H9 (cell line): ENCODE results near the gene CYBC1. TPM values are rescaled to one million over a fixed set of nuclear protein-coding genes. Genes with fewer than 3 reads are reported as not detected.

Experiments used
- DNase-seq: peaks from one replicate; pipeline ENCODE4 v3.0.0-alpha.2; 2017
- H2AFZ ChIP-seq: one replicate; pipeline ENCODE4 v1.6.1; 2013; ENCODE audit warnings: mild to moderate bottlenecking, low read length, control low read depth, moderate library complexity
- H2AK5ac ChIP-seq: 2 replicates; pipeline ENCODE4 v1.6.1; 2013; ENCODE audit warnings: low read length, control low read depth, mixed read lengths; ENCODE audit not compliant: insufficient read length
- H2BK120ac ChIP-seq: one replicate; pipeline ENCODE4 v1.6.1; 2013; ENCODE audit warnings: low read depth, mild to moderate bottlenecking, low read length, control low read depth, inconsistent platforms; ENCODE audit not compliant: poor library complexity, severe bottlenecking
- H2BK12ac ChIP-seq: 2 replicates; pipeline ENCODE4 v1.6.1; 2013; ENCODE audit warnings: low read length, control low read depth, mixed read lengths, low read depth; ENCODE audit not compliant: insufficient read length
- H2BK15ac ChIP-seq: 2 replicates; pipeline ENCODE4 v1.6.1; 2013; ENCODE audit warnings: low read depth, low read length, control low read depth
- H2BK20ac ChIP-seq: one replicate; pipeline ENCODE4 v1.6.1; 2013; ENCODE audit warnings: low read depth, mild to moderate bottlenecking, low read length, control low read depth, inconsistent platforms; ENCODE audit not compliant: poor library complexity, severe bottlenecking
- H2BK5ac ChIP-seq: 2 replicates; pipeline ENCODE4 v1.6.1; 2013; ENCODE audit warnings: low read length, control low read depth, mixed read lengths; ENCODE audit not compliant: insufficient read length
- H3K14ac ChIP-seq: 2 replicates; pipeline ENCODE4 v1.6.1; 2013; ENCODE audit warnings: low read length, control low read depth; ENCODE audit not compliant: insufficient read depth
- H3K18ac ChIP-seq: 2 replicates; pipeline ENCODE4 v1.6.1; 2013; ENCODE audit warnings: low read depth, mild to moderate bottlenecking, mixed read lengths, low read length, control low read depth; ENCODE audit not compliant: insufficient read length
- H3K23ac ChIP-seq: 2 replicates; pipeline ENCODE4 v1.6.1; 2013; ENCODE audit warnings: low read length, control low read depth, mixed read lengths, low read depth; ENCODE audit not compliant: insufficient read length
- H3K23me2 ChIP-seq: 2 replicates; pipeline ENCODE4 v1.6.1; 2013; ENCODE audit warnings: low read depth, mild to moderate bottlenecking, mixed read lengths, low read length, control low read depth; ENCODE audit not compliant: insufficient read length, poor library complexity, severe bottlenecking
- H3K27ac ChIP-seq: 2 replicates; pipeline ENCODE4 v1.5.1; 2013; ENCODE audit warnings: low read length, control low read depth, mixed read lengths, low read depth; ENCODE audit not compliant: insufficient read length
- H3K27me3 ChIP-seq: 2 replicates; pipeline ENCODE4 v1.6.1; 2013; ENCODE audit warnings: low read length, control low read depth, inconsistent platforms; ENCODE audit not compliant: insufficient read depth
- H3K4ac ChIP-seq: 2 replicates; pipeline ENCODE4 v1.6.1; 2013; ENCODE audit warnings: low read depth, mild to moderate bottlenecking, control low read depth, inconsistent platforms, low read length, moderate library complexity
- H3K4me1 ChIP-seq: 2 replicates; pipeline ENCODE4 v1.6.1; 2013; ENCODE audit warnings: low read length, control low read depth, inconsistent platforms; ENCODE audit not compliant: insufficient read depth
- H3K4me2 ChIP-seq: 2 replicates; pipeline ENCODE4 v1.6.1; 2013; ENCODE audit warnings: low read length, control low read depth, mixed read lengths; ENCODE audit not compliant: insufficient read length, insufficient read depth
- H3K56ac ChIP-seq: 2 replicates; pipeline ENCODE4 v1.6.1; 2013; ENCODE audit warnings: low read depth, mild to moderate bottlenecking, mixed read lengths, low read length, control low read depth; ENCODE audit not compliant: insufficient read length
- H3K79me1 ChIP-seq: 2 replicates; pipeline ENCODE4 v1.6.1; 2013; ENCODE audit warnings: low read depth, mild to moderate bottlenecking, moderate library complexity, low read length, control low read depth, inconsistent platforms; ENCODE audit not compliant: insufficient read depth, poor library complexity, severe bottlenecking
- H3K79me2 ChIP-seq: 2 replicates; pipeline ENCODE4 v1.6.1; 2013; ENCODE audit warnings: low read length, control low read depth, inconsistent platforms; ENCODE audit not compliant: insufficient read depth
- H3K9ac ChIP-seq: 2 replicates; pipeline ENCODE4 v1.6.1; 2013; ENCODE audit warnings: low read length, control low read depth, mixed read lengths; ENCODE audit not compliant: insufficient read length; ENCODE audit errors: extremely low read depth
- H3K9me3 ChIP-seq: one replicate; pipeline ENCODE4 v1.6.1; 2013; ENCODE audit warnings: low read depth, low read length, inconsistent platforms; ENCODE audit not compliant: control insufficient read depth
- H3T11ph ChIP-seq: one replicate; pipeline ENCODE4 v1.6.1; 2013; ENCODE audit warnings: mild to moderate bottlenecking, low read length, control low read depth, inconsistent platforms
- H4K20me1 ChIP-seq: one replicate; pipeline ENCODE4 v1.6.1; 2013; ENCODE audit not compliant: control insufficient read depth, insufficient read length, insufficient read depth
- H4K5ac ChIP-seq: 2 replicates; pipeline ENCODE4 v1.6.1; 2013; ENCODE audit warnings: low read depth, mild to moderate bottlenecking, mixed read lengths, low read length, control low read depth; ENCODE audit not compliant: insufficient read length
- H4K8ac ChIP-seq: replicated peaks from 2 replicates; pipeline ENCODE4 v1.6.1; 2013; ENCODE audit warnings: low read length, control low read depth, mixed read lengths, low read depth; ENCODE audit not compliant: insufficient read length
- H4K91ac ChIP-seq: 2 replicates; pipeline ENCODE4 v1.6.1; 2013; ENCODE audit warnings: low read depth, mild to moderate bottlenecking, moderate library complexity, mixed read lengths, low read length, control low read depth; ENCODE audit not compliant: insufficient read length
- H3K27ac Mint-ChIP-seq, 3 experiments: 2 replicates in 2 of 3; 3 replicates in 1 of 3; pipeline ENCODE4 v1.8.0; 2020 to 2021; ENCODE audit warnings: mixed read lengths in 3 of 3, mild to moderate bottlenecking in 1 of 3, moderate library complexity in 1 of 3
- H3K27me3 Mint-ChIP-seq: 2 replicates; pipeline ENCODE4 v1.8.0; 2021; ENCODE audit warnings: low read depth, mild to moderate bottlenecking, moderate library complexity, mixed read lengths
- H3K36me3 Mint-ChIP-seq, 3 experiments: 2 replicates in 2 of 3; 3 replicates in 1 of 3; pipeline ENCODE4 v1.8.0; 2020 to 2021; ENCODE audit warnings: low read depth in 3 of 3, mixed read lengths in 3 of 3; ENCODE audit not compliant: insufficient read depth in 1 of 3
- H3K4me1 Mint-ChIP-seq, 2 experiments: 2 replicates each; pipeline ENCODE4 v1.8.0; 2020; ENCODE audit warnings: mixed read lengths in 2 of 2
- H3K4me3 Mint-ChIP-seq, 2 experiments: 2 replicates in 1 of 2; 3 replicates in 1 of 2; pipeline ENCODE4 v1.8.0; 2020 to 2021; ENCODE audit warnings: mild to moderate bottlenecking in 2 of 2, mixed read lengths in 2 of 2, moderate library complexity in 1 of 2
- H3K9me3 Mint-ChIP-seq, 2 experiments: 2 replicates in 1 of 2; 3 replicates in 1 of 2; pipeline ENCODE4 v1.8.0; 2020; ENCODE audit warnings: mild to moderate bottlenecking in 2 of 2, mixed read lengths in 2 of 2, moderate library complexity in 1 of 2
- WGBS: extraction: QIAGEN DNeasy Blood & Tissue Kit; methylation state at CpG from one replicate; pipeline ENCODE4 v1.1.7; 2013; ENCODE audit warnings: missing lambda C conversion rate, low lambda C conversion rate, mixed read lengths; ENCODE audit not compliant: insufficient read length; ENCODE audit errors: extremely low coverage; 5-methylcytosine and 5-hydroxymethylcytosine counted together
- total RNA-seq: library from RNA; stranded (reverse); gene quantifications from 2 replicates; pipeline ENCODE4 v1.2.1, GENCODE V29; 2021
- TF ChIP-seq, protein P1 (sequence below): fragments of 200-600 bp; sonication (generic); conservative IDR thresholded peaks from 3 replicates; pipeline ENCODE4 v1.8.0; 2021; ENCODE audit warnings: antibody characterized with exemption, mild to moderate bottlenecking

CYBC1 gene
- total RNA-seq, 1 experiment from 2014 or later, result 81.7 TPM

DNA sequence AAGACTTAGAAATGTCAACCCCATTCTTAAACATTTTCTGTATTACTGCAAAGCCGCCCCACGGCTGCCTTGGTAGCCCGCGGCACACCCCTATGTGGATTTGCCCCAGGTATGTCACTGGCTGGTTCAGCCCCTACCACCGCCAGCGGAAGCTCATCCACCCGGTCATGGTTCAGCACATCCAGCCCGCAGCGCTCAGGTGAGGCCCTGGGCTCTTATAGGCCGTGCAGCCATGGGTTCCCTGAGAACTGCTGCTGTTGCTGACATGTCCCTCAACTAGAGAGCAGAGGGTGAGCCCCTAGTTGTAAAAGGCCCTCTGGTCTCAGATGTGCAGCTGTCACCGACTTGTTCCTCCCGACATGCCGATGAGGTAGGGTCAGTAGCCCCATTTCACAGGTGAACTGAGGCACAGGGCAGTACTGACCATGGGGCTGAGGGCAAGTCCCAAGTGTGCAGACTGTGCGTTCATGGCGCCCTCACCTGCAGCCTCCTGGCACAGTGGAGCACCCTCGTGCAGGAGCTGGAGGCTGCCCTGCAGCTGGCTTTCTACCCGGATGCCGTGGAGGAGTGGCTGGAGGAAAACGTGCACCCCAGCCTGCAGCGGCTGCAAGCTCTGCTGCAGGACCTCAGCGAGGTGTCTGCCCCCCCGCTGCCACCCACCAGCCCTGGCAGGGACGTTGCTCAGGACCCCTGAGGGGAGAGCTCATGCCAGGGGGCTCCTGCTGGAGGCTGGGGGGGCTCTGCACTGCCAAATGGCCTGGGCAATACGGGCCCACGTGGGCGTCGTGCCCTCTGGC, 8.7 kb downstream of the CYBC1 start:
- H3K56ac ChIP-seq, result no peak overlapping the region
- H3K14ac ChIP-seq, result peak overlapping the region; percentile 16; the same call in 1 of the 2 replicates
- Mint-ChIP-seq H3K9me3 (no peaks in the 10 kb centered on the region; a peak in 1 of 5 replicates), H3K27ac (no peak overlapping the region; a peak in 1 of 7 replicates), H3K4me1 (peaks cover 7 to 22% of the 10 kb centered on the region in 2 experiments), H3K27me3 (no peaks in the 10 kb centered on the region; the same call in 1 of the 2 replicates), H3K36me3 (peaks cover 4 to 23% (median 17%) of the 10 kb centered on the region in 3 experiments; a peak in 6 of 7 replicates), H3K4me3 (no peak overlapping the region)
- no peak overlapping the region for H3K4me2 ChIP-seq
- H3K4ac ChIP-seq, result no peak overlapping the region
- no peak overlapping the region for H2BK15ac ChIP-seq
- no peak overlapping the region for H2AFZ ChIP-seq
- no peaks in the 10 kb centered on the region for H3K79me2 ChIP-seq
- no peaks in the 10 kb centered on the region for H4K20me1 ChIP-seq
- H3T11ph ChIP-seq, result no peak overlapping the region
- H4K91ac ChIP-seq, result no peak overlapping the region
- H2BK20ac ChIP-seq, result no peak overlapping the region
- no peak overlapping the region for H2BK120ac ChIP-seq
- H2BK5ac ChIP-seq, result no peak overlapping the region
- H2BK12ac ChIP-seq, result no peak overlapping the region
- H2AK5ac ChIP-seq, result no peak overlapping the region
- no peak overlapping the region for H4K8ac ChIP-seq
- no peaks in the 10 kb centered on the region; the same call in 1 of the 2 replicates for H3K4me1 ChIP-seq
- no peak overlapping the region for H4K5ac ChIP-seq
- no peak overlapping the region for H3K23ac ChIP-seq
- no peaks in the 10 kb centered on the region for H3K27me3 ChIP-seq
- TF ChIP-seq, protein P1, sequence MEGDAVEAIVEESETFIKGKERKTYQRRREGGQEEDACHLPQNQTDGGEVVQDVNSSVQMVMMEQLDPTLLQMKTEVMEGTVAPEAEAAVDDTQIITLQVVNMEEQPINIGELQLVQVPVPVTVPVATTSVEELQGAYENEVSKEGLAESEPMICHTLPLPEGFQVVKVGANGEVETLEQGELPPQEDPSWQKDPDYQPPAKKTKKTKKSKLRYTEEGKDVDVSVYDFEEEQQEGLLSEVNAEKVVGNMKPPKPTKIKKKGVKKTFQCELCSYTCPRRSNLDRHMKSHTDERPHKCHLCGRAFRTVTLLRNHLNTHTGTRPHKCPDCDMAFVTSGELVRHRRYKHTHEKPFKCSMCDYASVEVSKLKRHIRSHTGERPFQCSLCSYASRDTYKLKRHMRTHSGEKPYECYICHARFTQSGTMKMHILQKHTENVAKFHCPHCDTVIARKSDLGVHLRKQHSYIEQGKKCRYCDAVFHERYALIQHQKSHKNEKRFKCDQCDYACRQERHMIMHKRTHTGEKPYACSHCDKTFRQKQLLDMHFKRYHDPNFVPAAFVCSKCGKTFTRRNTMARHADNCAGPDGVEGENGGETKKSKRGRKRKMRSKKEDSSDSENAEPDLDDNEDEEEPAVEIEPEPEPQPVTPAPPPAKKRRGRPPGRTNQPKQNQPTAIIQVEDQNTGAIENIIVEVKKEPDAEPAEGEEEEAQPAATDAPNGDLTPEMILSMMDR, result no peak
- H3K18ac ChIP-seq, result no peak overlapping the region
- no peaks in the 10 kb centered on the region for H3K23me2 ChIP-seq
- no peaks in the 10 kb centered on the region for H3K9me3 ChIP-seq
- H3K79me1 ChIP-seq, result no peaks in the 10 kb centered on the region
- no peak overlapping the region for H3K9ac ChIP-seq
- DNase-seq, result peak; percentile 30
- no CpG with 5 or more reads among the region's 27 CpGs for WGBS
- H3K27ac ChIP-seq, result peak overlapping the region; percentile 17
